NCI-H128 (cell line): Measurements from ENCODE around the gene E2F1.

ENCODE experiments used
- DNase-seq: peaks from one replicate; lab custom pipeline; 2025; ENCODE audit not compliant: unreplicated experiment; lab: John Stamatoyannopoulos, UW

The E2F1 gene

DNA sequence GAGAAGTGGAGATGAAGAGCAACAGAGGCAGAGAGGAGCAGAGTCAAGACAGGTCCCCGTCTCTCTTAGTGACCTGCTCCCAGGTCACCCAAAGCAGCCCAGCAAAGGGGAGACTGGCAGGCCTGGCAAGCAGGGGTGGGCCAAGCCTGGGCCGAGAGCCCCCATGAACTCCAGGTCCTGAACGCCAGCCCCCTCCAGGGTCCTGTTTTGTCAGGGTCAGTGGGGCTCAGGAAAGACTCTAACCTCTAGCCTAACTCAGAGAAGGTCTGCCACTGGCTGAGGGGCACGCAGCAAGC lies 13.1 kb downstream of the E2F1 start:
- no peak for DNase-seq

DNA sequence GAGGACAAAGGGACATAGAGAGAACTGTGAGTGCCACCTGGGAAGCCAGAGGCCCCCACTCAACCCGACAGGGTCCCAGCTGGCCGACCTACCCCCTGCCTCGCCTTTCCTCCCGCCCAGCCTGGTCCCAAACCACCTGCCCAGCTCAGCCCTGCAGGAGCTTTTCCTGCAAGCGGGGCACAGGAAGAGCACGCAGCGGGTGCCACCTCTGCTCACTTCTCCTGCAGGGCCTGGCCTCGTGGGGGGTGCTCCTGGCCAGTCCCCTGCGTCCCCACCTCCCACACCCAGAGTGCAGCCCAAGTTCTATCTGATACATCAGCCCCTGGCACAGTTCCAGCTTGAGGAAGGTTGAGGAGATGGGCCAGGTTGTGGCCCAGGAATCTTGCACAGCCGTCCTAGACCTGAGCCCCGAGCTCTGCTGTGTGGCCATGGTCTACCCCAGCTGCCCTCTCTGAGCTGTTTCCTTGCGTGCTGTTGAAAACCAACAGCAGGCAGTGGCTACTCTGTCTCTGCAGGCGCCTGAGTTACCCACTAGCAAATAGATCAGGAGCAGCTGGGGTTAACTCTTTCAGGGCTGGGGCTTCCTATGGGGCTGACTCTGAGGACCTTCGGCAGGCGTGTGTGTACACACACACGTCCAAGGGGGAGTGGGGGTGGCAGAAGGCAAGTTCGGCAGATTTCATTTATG lies 13.6 kb downstream of the E2F1 start:
- DNase-seq, result no peak

GRCh38 chr20:33671573-33672288 lies 14.5 kb downstream of the E2F1 start:
- no peak for DNase-seq

GRCh38 chr20:33670715-33671499 lies 15.3 kb downstream of the E2F1 start:
- no peak for DNase-seq

GRCh38 chr20:33669873-33670640 lies 16.1 kb downstream of the E2F1 start:
- no peak for DNase-seq

GRCh38 chr20:33669224-33669623 lies 17.0 kb downstream of the E2F1 start:
- no peak for DNase-seq

- DNase-seq, result no peak
These were observed 17.6 kb downstream of the E2F1 start for GRCh38 chr20:33668466-33669155.

DNA sequence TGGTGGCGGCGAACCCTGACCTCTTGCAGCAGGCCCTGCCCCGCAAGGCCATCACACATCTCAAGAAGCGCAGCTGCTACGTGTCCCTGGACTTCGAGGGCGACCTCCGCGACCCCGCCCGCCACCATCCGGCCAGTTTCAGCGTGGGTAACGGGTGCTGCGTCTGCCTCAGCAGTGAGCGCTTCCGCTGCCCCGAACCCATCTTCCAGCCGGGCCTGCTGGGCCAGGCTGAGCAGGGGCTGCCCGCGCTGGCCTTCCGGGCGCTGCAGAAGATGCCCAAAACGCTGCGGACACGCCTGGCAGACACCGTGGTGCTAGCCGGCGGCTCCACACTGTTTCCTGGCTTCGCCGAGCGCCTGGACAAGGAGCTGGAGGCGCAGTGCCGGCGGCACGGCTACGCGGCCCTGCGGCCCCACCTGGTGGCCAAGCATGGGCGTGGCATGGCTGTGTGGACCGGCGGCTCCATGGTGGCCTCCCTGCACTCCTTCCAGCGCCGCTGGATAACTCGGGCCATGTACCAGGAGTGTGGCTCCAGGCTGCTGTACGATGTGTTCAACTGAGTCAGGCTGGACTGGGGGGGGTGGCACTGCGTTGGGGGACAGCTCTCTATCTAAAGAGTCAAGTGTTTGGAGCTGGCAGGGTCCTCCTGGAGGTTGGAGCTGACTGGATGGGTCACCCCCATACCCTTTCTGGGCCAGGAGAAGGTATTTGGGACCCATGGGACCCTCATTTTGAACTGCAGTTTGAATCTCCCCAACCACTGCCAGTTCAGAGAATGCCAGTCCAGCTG lies 18.3 kb downstream of the E2F1 start:
- peak; percentile 28 for DNase-seq

- no peak for DNase-seq
These were observed 18.9 kb downstream of the E2F1 start for GRCh38 chr20:33667245-33667675.

DNA sequence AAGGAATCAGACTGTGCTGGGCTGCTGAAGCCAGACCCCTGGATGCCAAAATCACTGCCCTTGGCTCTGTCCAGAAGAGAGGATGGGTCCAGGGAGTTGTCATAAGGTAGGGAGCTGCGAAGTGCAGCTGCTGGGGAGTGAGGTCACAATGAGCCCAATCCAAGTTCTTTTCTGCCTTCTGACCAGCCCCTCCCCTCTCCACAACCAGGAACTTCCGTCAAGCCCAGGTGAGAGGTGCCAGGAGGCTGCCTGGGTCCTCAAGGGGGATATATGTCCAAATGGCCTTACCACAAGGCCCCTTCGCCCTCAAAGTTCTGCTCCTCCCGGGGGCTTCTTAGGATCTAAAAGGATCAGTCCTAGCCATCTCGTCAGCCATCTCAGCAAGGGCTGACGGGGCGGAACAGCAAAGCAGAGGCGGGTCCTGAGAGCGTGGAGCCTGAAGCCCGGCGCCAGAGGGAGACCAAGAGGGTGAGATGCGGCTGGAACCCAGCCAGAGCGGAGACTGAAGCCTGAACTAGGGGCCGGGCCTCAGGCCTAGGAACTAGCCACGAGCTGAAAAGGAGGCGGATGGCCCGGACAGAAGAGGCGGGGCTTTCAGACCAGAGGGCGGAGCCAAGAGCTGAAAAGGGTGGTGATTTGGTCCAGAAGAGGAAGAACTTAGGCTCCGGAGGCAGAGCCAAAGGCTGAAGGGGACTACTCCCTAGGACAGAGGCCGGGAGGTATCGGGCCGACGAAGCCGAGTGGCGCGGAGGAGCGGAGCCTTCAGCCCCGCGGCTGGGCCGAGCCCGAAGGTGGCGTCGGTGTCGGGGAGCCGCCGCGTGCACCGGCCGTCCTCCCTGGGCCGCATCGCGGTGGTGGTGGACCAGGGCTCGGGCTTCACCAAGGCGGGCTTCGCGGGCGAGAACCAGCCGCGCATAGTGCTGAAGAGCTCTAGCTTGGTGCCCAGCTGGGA lies 19.6 kb downstream of the E2F1 start, which contains the start of gene ACTL10:
Gene ACTL10, plus strand, starts transcription at position 651 of the 952 bp plus-strand sequence. CDS start 555 bp downstream, outside the sequence.
- DNase-seq, result peak; percentile 88

- DNase-seq, result no peak
These were observed 21.4 kb downstream of the E2F1 start for GRCh38 chr20:33664762-33665144.

GRCh38 chr20:33664085-33664761 lies 22.0 kb downstream of the E2F1 start:
- no peak for DNase-seq

GRCh38 chr20:33663161-33664084 lies 22.8 kb downstream of the E2F1 start:
- DNase-seq, result peak; percentile 55

DNA sequence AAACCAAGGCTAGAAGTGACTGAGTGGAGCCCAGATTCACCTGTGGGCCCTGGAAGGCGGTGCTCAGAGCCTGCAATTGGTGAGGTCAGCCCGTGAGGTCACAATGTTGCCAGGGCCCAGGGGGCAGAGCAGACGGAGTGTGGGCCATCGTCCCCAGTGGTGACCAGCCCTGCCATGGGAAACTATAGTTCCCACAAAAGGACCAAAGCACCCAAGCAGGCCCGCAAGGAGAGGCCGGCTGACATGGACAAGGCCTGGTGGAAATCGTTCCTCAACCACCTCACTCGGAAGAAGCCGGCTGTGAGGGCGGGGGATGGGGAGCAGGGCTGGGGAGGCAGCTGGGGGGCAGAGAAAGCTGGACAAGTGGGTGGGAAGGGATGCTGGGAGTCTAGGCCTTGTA lies 24.0 kb downstream of the E2F1 start, which contains the start of gene C20orf144:
Gene C20orf144, plus strand, starts transcription at position 156 of the 400 bp plus-strand sequence. Its CDS starts 19 bp downstream, at position 175.
- DNase-seq, result no peak

GRCh38 chr20:33660685-33661058 lies 25.5 kb downstream of the E2F1 start:
- DNase-seq, result no peak

- DNase-seq, result no peak
These were observed 26.0 kb downstream of the E2F1 start for GRCh38 chr20:33660035-33660684.
